GM19372 (cell line): ENCODE results near the gene DAP.
"Not testable (repeated sequence)": the region's sequence is repeated elsewhere in the genome, so short reads cannot be mapped to it uniquely, and the experiment has no call there.

Experiments used
- ATAC-seq: cut with Tn5 transposase; IDR thresholded peaks from one replicate; pipeline ENCODE4 v1.9.1; 2021; ENCODE audit warnings: mild to moderate bottlenecking, low read depth, moderate library complexity; ENCODE audit not compliant: unreplicated experiment

The DAP gene

GRCh38 chr5:10660720-10661387, 100.2 kb downstream of the DAP start:
- ATAC-seq: no peak

- no peak for ATAC-seq
These were observed 100.9 kb downstream of the DAP start for GRCh38 chr5:10660135-10660534.

- ATAC-seq: no peak
These were observed 102.8 kb downstream of the DAP start for GRCh38 chr5:10658265-10658664.

- ATAC-seq: no peak
These were observed 104.8 kb downstream of the DAP start for GRCh38 chr5:10655972-10656830.

- no peak for ATAC-seq
These were observed 105.7 kb downstream of the DAP start for GRCh38 chr5:10655161-10655971.

- no peak for ATAC-seq
These were observed 106.5 kb downstream of the DAP start for GRCh38 chr5:10654566-10654965.

GRCh38 chr5:10653751-10654400, 107.2 kb downstream of the DAP start:
- no peak for ATAC-seq

- ATAC-seq: no peak
These were observed 108.0 kb downstream of the DAP start for GRCh38 chr5:10653043-10653442.

- ATAC-seq: no peak
These were observed 108.4 kb downstream of the DAP start for GRCh38 chr5:10652606-10653005.

- no peak for ATAC-seq
These were observed 108.9 kb downstream of the DAP start for GRCh38 chr5:10652151-10652550.

- no peak for ATAC-seq
These were observed 111.2 kb downstream of the DAP start for GRCh38 chr5:10649666-10650380.

GRCh38 chr5:10648806-10649665, 112.0 kb downstream of the DAP start:
- ATAC-seq: no peak

GRCh38 chr5:10647640-10648039, 113.4 kb downstream of the DAP start:
- no peak for ATAC-seq

- ATAC-seq: no peak
These were observed 115.4 kb downstream of the DAP start for GRCh38 chr5:10645671-10646070.

GRCh38 chr5:10645146-10645545, 115.9 kb downstream of the DAP start:
- ATAC-seq: no peak

- ATAC-seq: no peak
These were observed 116.8 kb downstream of the DAP start for GRCh38 chr5:10644192-10644591.

GRCh38 chr5:10642367-10642766, 118.7 kb downstream of the DAP start:
- ATAC-seq: no peak

- ATAC-seq: no peak
These were observed 121.1 kb downstream of the DAP start for GRCh38 chr5:10639846-10640368.

GRCh38 chr5:10638723-10639122, 122.3 kb downstream of the DAP start:
- ATAC-seq: not testable (repeated sequence)
